HK-2 (cell line): ENCODE measurements around the gene KRTAP10-11.
"Not testable (repeated sequence)": the region's sequence is repeated elsewhere in the genome, so short reads cannot be mapped to it uniquely, and the experiment has no call there.

Experiments used
- DNase-seq: peaks from one replicate; pipeline ENCODE4 v3.0.0-alpha.2; 2018; ENCODE audit not compliant: unreplicated experiment

Gene KRTAP10-11

DNA sequence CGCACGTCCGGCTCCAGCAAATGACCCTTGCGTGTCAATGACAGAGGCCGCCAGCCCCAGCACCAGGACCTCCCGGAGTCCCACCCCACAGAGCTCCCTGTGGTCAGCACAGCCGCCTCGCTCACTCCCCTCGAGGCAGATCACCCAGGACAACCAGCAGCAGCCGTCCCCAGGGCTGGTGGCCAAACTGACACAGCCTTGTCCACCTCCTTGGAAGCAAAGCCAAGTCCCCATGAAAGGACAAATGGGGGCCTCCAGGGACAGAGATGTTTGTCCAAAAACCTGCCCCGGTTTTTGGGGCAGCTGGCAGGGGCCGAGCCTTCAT lies 6.9 kb upstream of the KRTAP10-11 start:
- no peak for DNase-seq

- no peak for DNase-seq
Measured at GRCh38 chr21:44640761-44641160, 5.5 kb upstream of the KRTAP10-11 start.

- no peak for DNase-seq
Measured at GRCh38 chr21:44643741-44644310, 2.4 kb upstream of the KRTAP10-11 start.

DNA sequence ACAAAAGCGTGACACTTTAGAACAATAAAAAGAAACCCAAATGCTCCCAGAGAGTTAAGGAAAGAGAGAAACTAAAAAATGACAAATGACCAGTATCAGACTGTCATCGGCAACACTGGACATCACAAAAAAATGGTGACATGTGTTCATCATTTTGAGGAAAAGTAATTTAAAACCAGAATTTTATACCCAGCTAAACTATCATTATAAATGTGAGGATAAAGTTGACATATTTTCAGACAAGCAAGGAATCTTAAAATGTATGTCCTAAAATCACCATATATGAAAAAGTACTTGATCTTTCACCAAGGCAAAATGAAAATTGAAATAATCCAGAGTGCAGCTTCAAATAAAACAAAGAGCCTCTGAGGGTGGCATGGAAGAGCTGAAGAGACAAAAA lies 1.3 kb upstream of the KRTAP10-11 start:
- no peak for DNase-seq

GRCh38 chr21:44647222-44647552 lies 973 bp downstream of the KRTAP10-11 start:
- no peak for DNase-seq

DNA sequence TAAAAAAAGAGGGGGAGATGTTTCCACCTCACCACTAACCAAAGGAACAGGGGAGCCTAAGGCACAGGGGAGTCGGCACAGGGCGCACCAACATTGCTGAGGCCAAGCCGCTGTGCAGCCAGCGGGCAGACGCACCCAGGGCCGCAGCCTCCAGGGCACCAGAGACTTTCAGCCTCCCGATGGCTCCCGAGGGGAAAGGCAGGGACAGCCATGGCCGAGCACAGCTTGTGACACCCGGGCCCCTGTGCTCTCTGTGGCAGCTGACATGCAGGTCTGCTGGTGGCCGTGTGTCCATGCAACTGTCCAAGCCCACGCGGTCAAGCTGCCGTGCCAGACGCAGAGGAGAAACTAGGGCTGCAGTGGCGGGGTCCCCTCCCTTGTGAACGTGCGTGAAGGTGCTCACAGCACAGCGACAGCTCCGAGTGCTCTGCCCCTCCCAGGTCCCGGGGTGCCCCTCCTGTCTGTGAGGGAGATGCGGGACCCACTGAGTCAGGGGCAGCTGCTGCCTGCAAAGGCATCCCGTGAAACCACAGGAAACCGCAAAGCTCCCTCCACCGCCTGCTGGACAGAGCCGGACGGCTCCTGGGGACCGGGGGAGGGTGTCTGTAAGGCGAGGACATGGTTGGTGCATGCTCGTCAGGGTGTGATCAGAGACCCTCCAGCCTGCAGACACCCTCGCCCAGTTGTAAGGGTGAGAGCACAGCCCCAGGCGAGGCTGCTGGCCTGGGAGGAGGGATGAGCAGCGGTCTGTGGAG lies 2.5 kb downstream of the KRTAP10-11 start:
- no peak for DNase-seq

DNA sequence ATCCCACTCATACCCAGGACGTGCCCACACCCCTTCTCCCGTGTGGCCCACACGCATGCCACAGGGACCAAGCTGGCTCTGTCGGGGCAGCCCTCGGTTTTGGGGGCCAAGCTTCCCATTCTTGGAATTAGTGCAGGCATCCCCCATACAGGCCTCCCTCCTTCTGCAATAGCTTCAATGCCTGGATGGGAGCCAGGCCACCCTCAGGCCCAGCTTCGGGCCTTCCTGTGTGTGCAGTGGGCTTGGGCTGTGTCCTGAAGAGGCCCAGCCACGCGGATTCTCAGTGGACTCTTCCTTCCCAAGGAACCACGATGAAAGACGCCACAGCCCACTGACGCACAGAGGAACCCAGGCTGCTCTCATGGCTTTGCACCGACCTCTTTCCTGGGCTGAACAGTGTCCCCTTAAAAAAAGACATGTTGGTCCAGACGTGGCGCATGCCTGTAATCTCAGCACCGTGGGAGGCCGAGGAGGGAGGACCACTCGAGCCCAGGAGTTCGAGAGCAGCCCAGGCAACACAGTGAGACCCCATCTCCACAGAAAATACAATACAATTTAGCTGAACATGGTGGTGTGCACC lies 3.4 kb downstream of the KRTAP10-11 start:
- DNase-seq = no peak

- no peak for DNase-seq
Measured at GRCh38 chr21:44650265-44650972, 4.2 kb downstream of the KRTAP10-11 start.

DNA sequence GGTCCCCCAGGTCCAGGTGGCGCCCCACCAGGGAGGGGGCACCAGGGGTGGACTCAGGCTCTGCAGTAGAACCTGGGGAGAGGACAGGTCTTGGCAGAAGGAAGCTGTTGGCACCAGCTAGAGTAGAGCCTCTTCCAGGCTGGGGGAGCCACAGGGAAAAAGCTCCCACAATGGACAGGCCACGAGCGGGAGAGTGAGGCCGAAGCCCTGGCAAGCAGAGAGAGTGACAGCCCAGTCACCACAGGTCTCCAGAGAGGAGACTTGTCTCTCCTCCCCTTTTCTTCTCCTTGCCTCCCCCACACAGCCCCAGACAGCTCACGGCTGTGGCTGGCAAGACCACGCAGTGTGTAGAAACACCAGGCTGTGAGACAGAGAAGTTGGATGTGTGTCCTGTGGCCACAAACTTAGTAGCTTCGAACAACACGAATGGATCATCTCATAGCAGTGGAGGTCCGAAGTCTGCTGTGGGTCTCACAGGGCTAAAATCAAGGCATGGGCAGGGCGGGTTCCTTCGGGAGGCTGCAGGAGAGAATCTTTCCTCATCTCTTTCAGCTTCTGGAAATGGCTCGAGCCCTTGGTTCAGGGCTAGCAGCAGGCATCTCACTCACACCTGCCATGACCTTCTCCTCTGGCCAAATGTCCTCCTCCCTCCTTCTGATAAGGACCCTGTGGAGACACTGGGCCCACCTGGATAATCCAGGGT lies 4.9 kb downstream of the KRTAP10-11 start:
- no peak for DNase-seq

GRCh38 chr21:44653123-44653522 lies 6.9 kb downstream of the KRTAP10-11 start:
- no peak for DNase-seq

DNA sequence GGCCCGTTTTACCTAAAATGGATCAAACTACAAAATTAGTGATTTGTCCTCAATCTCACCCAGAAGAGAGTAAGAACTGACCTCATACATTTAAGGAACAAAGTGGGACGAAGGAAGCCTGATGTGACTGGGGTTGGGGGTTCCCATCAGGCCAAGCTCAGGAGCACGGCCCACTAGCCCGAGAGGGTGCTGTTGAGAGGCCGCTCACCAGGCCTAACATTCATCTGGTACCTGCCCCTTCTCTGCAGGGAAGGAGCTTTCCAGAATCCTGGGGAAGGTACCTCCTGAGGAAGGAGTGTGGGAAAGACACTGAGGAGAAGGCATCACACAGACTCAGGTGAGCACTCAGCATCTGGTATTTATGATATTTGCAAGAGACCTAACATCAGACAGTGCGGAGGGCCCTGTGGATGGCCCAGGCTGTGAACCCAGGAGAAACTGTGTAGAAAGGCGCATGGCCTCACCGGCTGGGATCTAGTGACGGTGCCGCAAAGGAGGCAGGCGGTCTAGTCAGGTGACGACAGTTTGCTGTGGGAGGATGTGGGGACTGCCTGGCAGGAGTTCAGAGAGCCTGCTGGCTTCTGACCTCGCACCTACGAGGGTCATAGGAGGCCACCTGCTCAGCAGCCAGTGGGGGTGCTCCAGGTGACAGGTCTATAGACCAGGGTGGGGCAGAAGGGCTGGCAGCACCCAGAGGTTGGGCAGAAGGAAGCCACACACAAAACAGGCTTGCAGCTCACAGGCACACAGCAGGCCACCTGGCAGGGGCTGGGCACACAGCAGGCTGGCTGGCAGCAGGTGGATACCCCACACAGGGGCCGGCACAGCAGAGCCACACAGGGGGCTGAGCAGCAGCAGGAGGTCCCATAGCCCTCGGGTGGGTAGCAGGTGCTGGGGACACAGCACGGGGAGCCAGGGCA lies 7.7 kb downstream of the KRTAP10-11 start:
- DNase-seq = no peak

- no peak for DNase-seq
Measured at GRCh38 chr21:44654576-44655175, 8.5 kb downstream of the KRTAP10-11 start, which contains the start of gene KRTAP12-4. Gene KRTAP12-4, minus strand, starts transcription at chr21:44654659. Its CDS starts 45 bp downstream, at chr21:44654614.

GRCh38 chr21:44656868-44657267 lies 10.7 kb downstream of the KRTAP10-11 start:
- no peak for DNase-seq

DNA sequence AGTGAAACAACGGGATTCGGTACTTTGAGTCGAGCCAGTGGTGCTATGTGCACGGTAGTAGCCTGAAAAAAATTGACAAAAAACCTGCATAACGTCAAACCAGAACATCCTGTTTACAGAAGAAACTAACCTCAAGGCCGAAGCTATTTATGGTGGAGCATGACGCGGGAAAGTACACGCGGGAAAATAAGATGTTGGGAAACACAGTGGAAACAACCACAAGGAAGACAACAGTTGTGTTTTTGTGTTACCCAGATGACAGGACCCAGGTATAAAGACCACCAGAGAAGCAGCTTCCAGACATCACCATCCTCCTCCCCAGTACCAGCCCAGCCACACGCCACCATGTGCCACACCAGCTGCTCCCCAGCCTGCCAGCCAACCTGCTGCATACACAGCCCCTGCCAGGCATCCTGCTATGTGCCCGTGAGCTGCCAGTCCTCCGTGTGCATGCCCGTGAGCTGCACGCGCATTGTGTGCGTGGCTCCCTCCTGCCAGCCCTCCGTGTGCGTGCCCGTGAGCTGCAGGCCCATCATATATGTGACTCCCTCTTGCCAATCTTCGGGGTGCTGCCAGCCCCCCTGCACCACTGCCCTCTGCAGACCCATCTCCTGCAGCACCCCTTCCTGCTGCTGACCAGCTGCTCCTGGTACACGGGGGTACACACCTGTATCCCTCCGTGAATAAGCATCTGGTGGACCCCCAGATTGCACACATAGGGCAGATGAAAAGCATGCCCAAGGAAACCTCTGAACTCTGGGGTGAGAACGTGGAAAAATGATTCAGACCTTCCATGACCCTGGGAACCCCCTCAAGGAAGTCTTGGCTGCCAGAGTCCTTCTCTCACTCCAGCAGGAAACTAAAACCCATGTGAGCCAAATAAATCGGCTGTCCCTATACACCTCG lies 11.7 kb downstream of the KRTAP10-11 start, which contains the start of gene KRTAP12-3:
KRTAP12-3 (plus strand) TSS at position 298 of the 906 bp plus-strand sequence; CDS start at position 346, 48 bp downstream.
- DNase-seq = no peak

DNA sequence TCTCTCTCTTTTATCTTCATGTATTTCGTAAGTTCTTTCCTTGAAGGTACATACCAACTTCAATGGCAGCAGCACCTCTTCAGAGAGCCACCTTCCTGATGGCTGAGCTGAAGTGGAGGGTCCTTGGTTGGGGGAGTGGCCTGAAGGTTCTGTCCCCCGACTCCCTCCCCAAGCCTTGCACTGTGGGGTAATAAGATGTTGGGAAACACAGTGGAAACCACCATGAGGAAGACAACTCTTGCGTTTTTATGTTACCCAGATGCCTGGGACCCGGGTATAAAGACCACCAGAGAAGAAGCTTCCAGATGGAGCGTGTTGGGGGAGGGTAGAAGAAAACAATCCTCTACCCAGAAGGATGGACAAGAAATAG lies 12.3 kb downstream of the KRTAP10-11 start:
- DNase-seq = no peak

DNA sequence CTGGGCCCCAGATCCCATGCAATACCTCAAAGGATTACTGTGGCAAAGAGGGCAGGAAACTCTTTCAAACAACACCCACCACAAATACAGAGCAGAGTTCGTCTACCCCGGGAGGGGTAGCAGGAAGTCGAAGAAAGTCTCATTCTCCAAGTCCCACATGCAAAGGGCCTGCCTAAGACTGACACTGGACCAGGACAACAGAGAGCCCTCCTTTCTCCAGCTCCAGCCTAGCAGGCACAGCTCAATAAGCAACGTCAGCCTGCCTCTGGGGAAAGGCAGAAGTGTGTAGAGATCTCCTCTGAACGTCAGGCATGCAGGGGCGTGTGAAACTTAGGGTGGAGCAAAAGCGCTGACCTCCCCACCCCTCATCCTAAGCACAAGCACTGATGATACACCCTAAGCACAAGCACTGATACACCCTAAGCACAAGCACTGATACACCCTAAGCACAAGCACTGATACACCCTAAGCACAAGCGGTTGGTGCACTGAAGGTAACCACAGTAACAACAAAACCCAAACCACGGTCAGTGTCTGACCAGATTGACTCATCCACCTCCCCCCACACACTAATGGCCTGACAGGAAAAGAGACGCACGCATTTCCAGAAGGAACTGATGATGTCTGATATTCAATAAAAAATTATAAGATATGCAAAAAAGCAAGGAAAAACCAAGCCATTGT lies 12.8 kb downstream of the KRTAP10-11 start:
- DNase-seq = no peak

- DNase-seq = not testable (repeated sequence)
Measured at GRCh38 chr21:44661567-44661966, 15.4 kb downstream of the KRTAP10-11 start.

- no peak for DNase-seq
Measured at GRCh38 chr21:44664691-44665090, 18.5 kb downstream of the KRTAP10-11 start.
